ENCODE data around the gene STX7. TPM values are rescaled to one million over a fixed set of nuclear protein-coding genes. Genes with fewer than 3 reads are reported as not detected.

Gene STX7
- total RNA-seq, 1 experiment from 2014 or later, result 27.8 TPM

- TF ChIP-seq JUND (IDR thresholded peaks at IDR 0.05) (no peak), EZH2 (IDR thresholded peaks at IDR 0.05) (no peak), REST (IDR thresholded peaks at IDR 0.05; ENCODE audit: low read depth) (no peak), CTCF (IDR thresholded peaks at IDR 0.05 in 2 of 3, conservative IDR thresholded peaks at IDR 0.05 in 1 of 3; ENCODE audit: borderline replicate concordance in 1 of 3, insufficient read depth in 1 of 3, low read depth in 2 of 3, low read length in 2 of 3) (no peak)
Measured at GRCh38 chr6:132446141-132446854, 66.6 kb downstream of the STX7 start (continued).

GRCh38 chr6:132445201-132445951 lies 67.5 kb downstream of the STX7 start:
- H3K4me2 ChIP-seq (ENCODE audit: low read length), result no peak overlapping the region
- intact Hi-C loops (cut with micrococcal nuclease), result no loop called here
- H4K20me1 ChIP-seq (ENCODE audit: insufficient read depth), result no peaks in the 10 kb centered on the region
- H3K9me3 ChIP-seq (ENCODE audit: control insufficient read depth in 1 of 2, insufficient read depth in 1 of 2, low read depth in 1 of 2, low read length in 2 of 2), result 0 out of 4 replicates have a peak, but pooled peaks cover 0 to 4% of the 10 kb centered on the region in 2 experiments
- DNase-seq (ENCODE audit: low read depth, low spot score) (no peak), ATAC-seq (no peak)
- no peaks in the 10 kb centered on the region for H3K9me2 ChIP-seq (ENCODE audit: insufficient read depth)
- POLR2A ChIA-PET, result no interaction called here
- no peaks in the 10 kb centered on the region for H3K4me1 ChIP-seq (ENCODE audit: control insufficient read depth in 1 of 2, insufficient read depth in 2 of 2, low read length in 2 of 2)
- H3K36me3 ChIP-seq (ENCODE audit: control insufficient read depth in 1 of 2, insufficient read depth in 2 of 2, low read length in 2 of 2), result no peaks in the 10 kb centered on the region
- H3K4me3 ChIP-seq (replicated peaks in 1 of 2; ENCODE audit: low read depth in 1 of 2, low read length in 2 of 2), result no peak overlapping the region
- no peak for TF ChIP-seq ZBTB33 (IDR thresholded peaks at IDR 0.05; ENCODE audit: extremely low read depth, insufficient replicate concordance, low read length)
- no peak for TF ChIP-seq TCF7L2 (IDR thresholded peaks at IDR 0.05; ENCODE audit: borderline replicate concordance, extremely low read depth, insufficient read depth, insufficient read length)
- no peak for TF ChIP-seq FOSL1 (IDR thresholded peaks at IDR 0.05; ENCODE audit: low read depth)
- no peak for TF ChIP-seq EZH2phosphoT487 (IDR thresholded peaks at IDR 0.05; ENCODE audit: borderline replicate concordance)
- no peak for TF ChIP-seq REST (IDR thresholded peaks at IDR 0.05; ENCODE audit: low read depth)
- no peak for TF ChIP-seq POLR2AphosphoS5 (IDR thresholded peaks at IDR 0.05; ENCODE audit: low read depth, low read length)
- no peak for TF ChIP-seq SP1 (IDR thresholded peaks at IDR 0.05; ENCODE audit: low read depth)
- no peak overlapping the region for H3K9ac ChIP-seq (ENCODE audit: low read length)
- no TSS peak for BruUV-seq (replicated peaks)
- no peaks in the 10 kb centered on the region for H3K27me3 ChIP-seq (ENCODE audit: insufficient read depth, low read length)
- H2AFZ ChIP-seq (ENCODE audit: low read depth, low read length, poor library complexity, severe bottlenecking), result no peak overlapping the region
- RAD21 ChIA-PET (ENCODE audit: low non-redundant PET in 1 of 2, low total read pairs in 2 of 2, uncharacterized antibody in 2 of 2, unreplicated experiment in 2 of 2), result no interaction called here
- no peaks in the 10 kb centered on the region for H3K79me2 ChIP-seq (ENCODE audit: insufficient read depth, low read length)
- H3K27ac ChIP-seq (ENCODE audit: low read depth, low read length), result no peak overlapping the region
- CTCF ChIA-PET, result no interaction called here
